ENCODE measurements around the gene TMEM144. TPM values are rescaled to one million over a fixed set of nuclear protein-coding genes. Genes with fewer than 3 reads are reported as not detected.
A peak's percentile ranks its signal among the peaks of the same experiment; 100 is the strongest.

TMEM144 gene
- total RNA-seq, 1 experiment from 2014 or later: 3.4 TPM

DNA sequence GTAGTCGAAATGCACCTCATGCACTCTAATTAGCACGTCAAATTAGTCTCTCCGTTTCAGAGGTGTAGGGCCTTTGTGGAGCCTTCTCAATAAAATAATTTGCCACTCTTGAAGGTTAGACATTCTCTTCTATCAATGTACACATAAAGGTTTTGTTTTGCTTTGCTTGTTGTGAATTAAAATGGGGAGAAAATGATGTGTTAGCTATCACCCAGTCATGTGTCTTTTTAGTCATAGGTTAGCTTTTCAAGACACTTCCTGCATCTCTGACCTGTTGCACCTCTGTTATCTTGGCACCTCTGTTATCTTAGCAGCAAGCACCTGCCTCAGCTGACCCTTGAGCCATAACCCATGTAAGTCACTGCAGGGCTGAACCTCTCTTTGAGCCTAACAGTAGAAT is 936 bp downstream of the TMEM144 start:
- Histone ChIP-seq H2AFZ (ENCODE audit: low read length) (no peak overlapping the region), H3K56ac (ENCODE audit: insufficient read length, low read depth, low read length) (no peak overlapping the region), H3K79me1 (ENCODE audit: insufficient read depth, low read depth, low read length, poor library complexity, severe bottlenecking) (no peaks in the 10 kb centered on the region), H4K20me1 (ENCODE audit: control insufficient read depth, insufficient read depth, insufficient read length) (no peaks in the 10 kb centered on the region), H2BK20ac (ENCODE audit: low read depth, low read length, poor library complexity, severe bottlenecking) (no peak overlapping the region), H3K27ac (ENCODE audit: insufficient read length, low read depth, low read length) (no peak overlapping the region), H3K4me2 (ENCODE audit: insufficient read depth, insufficient read length, low read length) (no peak overlapping the region), H3K79me2 (ENCODE audit: insufficient read depth, low read length) (no peaks in the 10 kb centered on the region), H3K18ac (ENCODE audit: insufficient read length, low read depth, low read length) (no peak overlapping the region), H2BK5ac (ENCODE audit: insufficient read length, low read length) (no peak overlapping the region), H2BK12ac (ENCODE audit: insufficient read length, low read depth, low read length) (no peak overlapping the region), H3K9me3 (ENCODE audit: control insufficient read depth, low read depth, low read length) (no peaks in the 10 kb centered on the region), H2BK15ac (ENCODE audit: low read depth, low read length) (no peak overlapping the region), H3K4ac (ENCODE audit: low read depth, low read length) (no peak overlapping the region), H4K91ac (ENCODE audit: insufficient read length, low read depth, low read length) (no peak overlapping the region), H2AK5ac (ENCODE audit: insufficient read length, low read length) (no peak overlapping the region), H3K14ac (ENCODE audit: insufficient read depth, low read length) (no peak overlapping the region), H4K8ac (replicated peaks; ENCODE audit: insufficient read length, low read depth, low read length) (no peak overlapping the region), H3T11ph (ENCODE audit: low read length) (no peak overlapping the region), H4K5ac (ENCODE audit: insufficient read length, low read depth, low read length) (no peak overlapping the region), H3K23ac (ENCODE audit: insufficient read length, low read depth, low read length) (no peak overlapping the region), H3K9ac (ENCODE audit: extremely low read depth, insufficient read length, low read length) (no peak overlapping the region), H3K23me2 (ENCODE audit: insufficient read length, low read depth, low read length, poor library complexity, severe bottlenecking) (peaks cover 4% of the 10 kb centered on the region), H2BK120ac (ENCODE audit: low read depth, low read length, poor library complexity, severe bottlenecking) (no peak overlapping the region), H3K27me3 (ENCODE audit: insufficient read depth, low read length) (no peaks in the 10 kb centered on the region), H3K4me1 (ENCODE audit: insufficient read depth, low read length) (no peaks in the 10 kb centered on the region)
- peak overlapping the region; percentile 44 to 53 for H3K4me3 Mint-ChIP-seq
- peaks cover 5 to 20% of the 10 kb centered on the region in 2 experiments for H3K4me1 Mint-ChIP-seq
- H3K27ac Mint-ChIP-seq: no peak overlapping the region; a peak in 1 of 7 replicates
- peaks cover 1% of the 10 kb centered on the region; the same call in 1 of the 2 replicates for H3K27me3 Mint-ChIP-seq (ENCODE audit: low read depth)
- no peaks in the 10 kb centered on the region; a peak in 1 of 5 replicates for H3K9me3 Mint-ChIP-seq
- DNase-seq: no peak
- TF ChIP-seq, protein P1, sequence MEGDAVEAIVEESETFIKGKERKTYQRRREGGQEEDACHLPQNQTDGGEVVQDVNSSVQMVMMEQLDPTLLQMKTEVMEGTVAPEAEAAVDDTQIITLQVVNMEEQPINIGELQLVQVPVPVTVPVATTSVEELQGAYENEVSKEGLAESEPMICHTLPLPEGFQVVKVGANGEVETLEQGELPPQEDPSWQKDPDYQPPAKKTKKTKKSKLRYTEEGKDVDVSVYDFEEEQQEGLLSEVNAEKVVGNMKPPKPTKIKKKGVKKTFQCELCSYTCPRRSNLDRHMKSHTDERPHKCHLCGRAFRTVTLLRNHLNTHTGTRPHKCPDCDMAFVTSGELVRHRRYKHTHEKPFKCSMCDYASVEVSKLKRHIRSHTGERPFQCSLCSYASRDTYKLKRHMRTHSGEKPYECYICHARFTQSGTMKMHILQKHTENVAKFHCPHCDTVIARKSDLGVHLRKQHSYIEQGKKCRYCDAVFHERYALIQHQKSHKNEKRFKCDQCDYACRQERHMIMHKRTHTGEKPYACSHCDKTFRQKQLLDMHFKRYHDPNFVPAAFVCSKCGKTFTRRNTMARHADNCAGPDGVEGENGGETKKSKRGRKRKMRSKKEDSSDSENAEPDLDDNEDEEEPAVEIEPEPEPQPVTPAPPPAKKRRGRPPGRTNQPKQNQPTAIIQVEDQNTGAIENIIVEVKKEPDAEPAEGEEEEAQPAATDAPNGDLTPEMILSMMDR (conservative IDR thresholded peaks at IDR 0.05): no peak
- H3K36me3 Mint-ChIP-seq (ENCODE audit: insufficient read depth in 1 of 3, low read depth in 3 of 3): no peaks in the 10 kb centered on the region
- no CpG with 5 or more reads among the region's 3 CpGs for WGBS (ENCODE audit: extremely low coverage, insufficient read length, low lambda C conversion rate)

All from H9 (cell line).